Measurements from ENCODE around the gene TOP2A.

Gene TOP2A

DNA sequence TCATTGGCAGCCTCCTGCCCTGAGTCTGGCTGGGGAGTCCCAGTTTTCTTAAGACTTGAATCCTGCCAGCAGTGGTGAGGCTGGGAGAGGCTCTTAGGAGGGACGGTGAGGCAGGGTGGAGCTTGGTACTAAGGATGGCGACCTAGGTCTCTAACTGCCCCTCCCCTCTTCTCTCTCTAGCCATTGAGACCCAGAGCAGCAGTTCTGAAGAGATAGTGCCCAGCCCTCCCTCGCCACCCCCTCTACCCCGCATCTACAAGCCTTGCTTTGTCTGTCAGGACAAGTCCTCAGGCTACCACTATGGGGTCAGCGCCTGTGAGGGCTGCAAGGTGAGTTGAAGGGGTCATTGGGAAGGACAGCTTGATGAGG, 69.6 kb downstream of the TOP2A start:
- no peak overlapping the region for H3K4me3 ChIP-seq (ENCODE audit: low read depth, low read length)

DNA sequence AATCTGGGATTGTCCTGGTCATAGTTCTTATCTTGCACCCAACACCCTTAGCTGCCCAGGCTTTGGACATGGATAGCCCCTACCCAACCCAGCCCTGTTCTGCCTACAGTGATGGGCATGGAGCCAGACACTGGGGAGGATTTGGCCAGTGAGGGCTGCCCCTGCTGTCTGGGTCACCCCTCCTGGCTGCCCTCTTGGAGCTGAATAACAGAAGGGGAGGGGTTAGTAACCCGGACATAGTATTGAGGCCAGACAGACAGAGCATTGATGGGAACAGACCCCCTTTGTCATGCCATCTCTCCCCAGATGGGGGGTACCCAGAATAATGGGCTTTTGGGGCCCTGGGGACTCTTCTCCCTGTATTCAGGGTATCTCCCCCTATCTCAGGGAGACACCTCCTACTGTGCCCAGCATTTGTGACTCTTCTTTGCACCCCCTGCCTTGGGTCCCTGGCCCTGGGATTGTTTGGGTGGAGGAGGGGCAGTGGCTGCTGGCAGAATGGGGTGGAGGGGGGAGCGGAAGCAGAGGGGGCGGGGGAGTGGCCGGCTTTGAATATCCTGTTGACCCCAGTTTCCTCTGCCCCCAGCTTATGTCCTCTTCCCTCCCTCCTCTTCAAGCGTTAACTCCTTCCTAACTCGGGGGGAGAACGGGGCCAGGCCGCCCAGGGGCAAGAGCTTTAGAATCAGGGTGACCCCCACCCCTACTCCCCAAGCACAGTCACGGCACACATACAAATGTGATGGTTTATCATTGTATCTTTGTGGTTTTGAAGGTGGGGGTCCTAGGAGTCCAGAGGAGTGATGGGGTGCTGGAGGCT, 70.2 kb downstream of the TOP2A start:
- no peak overlapping the region for H3K4me3 ChIP-seq (ENCODE audit: low read depth, low read length)

GRCh38 chr17:40346765-40347158, 70.9 kb downstream of the TOP2A start:
- no peak overlapping the region for H3K4me3 ChIP-seq (ENCODE audit: low read depth, low read length)

DNA sequence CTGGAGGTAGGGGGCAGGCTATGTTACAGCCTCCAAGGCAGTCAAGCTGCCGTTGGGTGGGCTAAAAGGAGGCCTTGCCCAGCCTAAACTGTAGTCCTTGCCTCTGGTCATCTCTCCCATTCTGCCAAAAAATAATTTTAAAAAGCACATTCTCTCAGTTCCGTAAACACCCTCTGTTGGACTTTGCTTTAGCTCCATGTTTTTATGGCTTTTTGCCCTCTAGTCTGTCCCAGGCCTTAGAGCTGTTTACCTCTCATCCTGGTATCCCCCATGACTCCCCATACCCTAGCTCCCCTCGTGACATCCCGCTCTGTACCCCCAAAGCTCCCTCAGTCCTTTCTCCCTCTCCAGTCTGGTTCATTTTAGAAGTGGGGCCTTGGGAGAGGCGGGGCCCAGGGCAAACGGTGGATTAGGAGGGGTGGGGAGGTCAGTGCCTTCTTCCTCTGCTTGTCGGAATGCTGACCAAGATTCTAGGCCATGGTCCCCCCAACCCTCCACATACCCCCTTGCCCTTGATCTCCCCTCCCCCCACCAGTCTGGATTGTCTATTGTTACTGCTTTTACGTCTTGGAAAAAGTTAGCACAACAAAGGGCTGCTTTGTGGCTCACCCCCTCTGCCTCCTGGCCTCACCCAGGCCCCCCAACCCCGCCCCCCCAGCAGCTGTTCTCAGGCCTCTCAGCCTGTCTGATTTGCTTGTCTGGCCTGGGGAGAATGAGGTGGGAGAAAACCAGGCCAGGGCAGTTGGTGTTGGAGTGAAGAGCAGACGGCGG, 71.5 kb downstream of the TOP2A start:
- H3K4me3 ChIP-seq (ENCODE audit: low read depth, low read length), result no peak overlapping the region

DNA sequence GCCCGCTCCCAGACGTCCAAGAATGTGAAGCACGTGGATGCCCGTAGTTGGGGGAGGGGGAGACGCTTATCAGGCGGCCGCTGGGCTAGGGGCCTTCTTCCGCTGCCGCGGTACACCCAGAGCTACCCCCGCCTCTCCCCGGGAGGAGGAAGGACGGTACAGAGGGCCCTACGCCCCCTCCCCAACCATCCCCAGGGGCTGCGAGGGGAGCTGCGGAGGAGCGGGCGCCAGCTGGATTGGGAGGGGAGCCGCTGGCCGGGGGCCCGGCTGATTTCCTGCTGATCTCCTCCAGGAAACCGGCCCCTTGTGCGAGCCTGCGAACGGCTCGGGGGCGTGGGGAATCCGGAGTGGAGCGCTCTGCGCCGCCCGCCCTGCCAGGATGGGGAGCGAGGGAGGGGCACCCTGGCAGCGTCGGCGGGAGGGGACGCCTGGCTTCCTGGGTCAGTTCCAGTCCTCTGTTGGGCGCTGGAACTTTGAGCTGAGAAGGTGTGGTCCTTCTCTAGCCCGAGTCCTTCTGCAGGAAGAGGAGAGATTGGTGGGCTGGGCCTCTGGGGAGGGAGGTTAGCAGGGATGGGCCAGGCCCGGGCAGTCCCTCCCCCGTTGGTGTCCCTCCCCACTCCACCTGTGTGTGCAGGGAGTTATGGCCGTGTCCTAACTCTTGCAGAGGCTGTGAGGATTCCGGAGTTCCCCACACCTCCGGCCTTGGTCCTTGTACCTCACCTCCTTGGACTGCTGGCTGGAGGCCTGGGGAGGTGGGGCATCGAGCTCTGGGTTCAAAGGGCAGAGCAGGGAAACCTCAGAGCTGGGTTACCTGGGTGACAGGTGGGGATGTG, 72.3 kb downstream of the TOP2A start:
- peak overlapping the region; percentile 39 for H3K4me3 ChIP-seq (ENCODE audit: low read depth, low read length)

- H3K4me3 ChIP-seq (ENCODE audit: low read depth, low read length), result no peak overlapping the region
Observed at GRCh38 chr17:40344421-40345160, 73.1 kb downstream of the TOP2A start.

GRCh38 chr17:40343219-40344119, 74.2 kb downstream of the TOP2A start:
- H3K4me3 ChIP-seq (ENCODE audit: low read depth, low read length), result peak overlapping the region; percentile 33

GRCh38 chr17:40342504-40343218, 75.0 kb downstream of the TOP2A start:
- peak overlapping the region; percentile 33 for H3K4me3 ChIP-seq (ENCODE audit: low read depth, low read length)

- H3K4me3 ChIP-seq (ENCODE audit: low read depth, low read length), result peak overlapping the region; percentile 33
Observed at GRCh38 chr17:40341808-40342503, 75.7 kb downstream of the TOP2A start.

- H3K4me3 ChIP-seq (ENCODE audit: low read depth, low read length), result peak overlapping the region; percentile 33
Observed at GRCh38 chr17:40340880-40341807, 76.6 kb downstream of the TOP2A start.

GRCh38 chr17:40340327-40340726, 77.4 kb downstream of the TOP2A start:
- no peak overlapping the region for H3K4me3 ChIP-seq (ENCODE audit: low read depth, low read length)

GRCh38 chr17:40338941-40339649, 78.6 kb downstream of the TOP2A start:
- H3K4me3 ChIP-seq (ENCODE audit: low read depth, low read length), result no peak overlapping the region
